ENCODE data around the gene CARD11.
"Not testable (repeated sequence)": the region's sequence is repeated elsewhere in the genome, so short reads cannot be mapped to it uniquely, and the experiment has no call there.

The CARD11 gene

GRCh38 chr7:2964208-2964607, 79.5 kb downstream of the CARD11 start:
- Histone ChIP-seq H3K4me3 (no peak overlapping the region), H4K20me1 (no peaks in the 10 kb centered on the region), H3K27me3 (no peaks in the 10 kb centered on the region), H3K9ac (no peak overlapping the region), H3K4me1 (peaks cover 31% of the 10 kb centered on the region), H3K9me3 (peaks cover 18% of the 10 kb centered on the region), H3K36me3 (peaks cover 12% of the 10 kb centered on the region; the same call in 1 of the 2 replicates), H3K4me2 (no peak overlapping the region), H3K27ac (no peak overlapping the region)
- TF ChIP-seq Cebpa-rat (IDR thresholded peaks at IDR 0.05) = no peak

DNA sequence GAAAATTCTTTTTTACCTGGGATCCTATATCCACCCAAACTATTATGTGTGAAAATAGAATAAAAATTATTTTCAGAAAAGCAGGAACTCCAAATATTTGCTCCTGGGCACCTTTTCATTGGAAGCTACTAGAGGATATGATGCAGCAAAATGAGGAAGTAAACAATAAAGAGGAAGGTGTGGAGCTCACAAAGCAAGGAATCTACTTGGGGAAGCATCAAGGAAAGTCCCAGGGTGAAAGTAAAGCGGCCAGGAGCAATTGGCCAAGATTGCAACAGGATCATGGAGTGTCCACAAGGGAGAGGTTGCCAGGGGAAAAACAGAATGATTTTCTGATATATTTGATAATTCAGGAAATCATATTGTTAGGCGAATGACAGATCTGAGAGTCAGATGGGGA, 80.8 kb downstream of the CARD11 start:
- Histone ChIP-seq H3K9me3 (peaks cover 18% of the 10 kb centered on the region), H3K9ac (no peak overlapping the region), H3K36me3 (peaks cover 20% of the 10 kb centered on the region), H3K4me2 (no peak overlapping the region; the same call in 1 of the 2 replicates), H3K27me3 (no peaks in the 10 kb centered on the region), H3K4me1 (peaks cover 41% of the 10 kb centered on the region), H4K20me1 (no peaks in the 10 kb centered on the region), H3K4me3 (no peak overlapping the region), H3K27ac (no peak overlapping the region)
- no peak for TF ChIP-seq Cebpa-rat (IDR thresholded peaks at IDR 0.05)

- H3K36me3 ChIP-seq = peaks cover 11% of the 10 kb centered on the region
- H3K4me1 ChIP-seq = peaks cover 66% of the 10 kb centered on the region
- no peak overlapping the region for H3K9ac ChIP-seq
- no peaks in the 10 kb centered on the region for H3K27me3 ChIP-seq
- no peaks in the 10 kb centered on the region for H4K20me1 ChIP-seq
- H3K27ac ChIP-seq = peak overlapping the region; percentile 8; the same call in 1 of the 2 replicates
- no peak overlapping the region for H3K4me3 ChIP-seq
- no peak for TF ChIP-seq Cebpa-rat (IDR thresholded peaks at IDR 0.05)
- peak overlapping the region; percentile 79 for H3K4me2 ChIP-seq
- H3K9me3 ChIP-seq = no peaks in the 10 kb centered on the region
Observed at GRCh38 chr7:2959828-2960599, 83.7 kb downstream of the CARD11 start.

DNA sequence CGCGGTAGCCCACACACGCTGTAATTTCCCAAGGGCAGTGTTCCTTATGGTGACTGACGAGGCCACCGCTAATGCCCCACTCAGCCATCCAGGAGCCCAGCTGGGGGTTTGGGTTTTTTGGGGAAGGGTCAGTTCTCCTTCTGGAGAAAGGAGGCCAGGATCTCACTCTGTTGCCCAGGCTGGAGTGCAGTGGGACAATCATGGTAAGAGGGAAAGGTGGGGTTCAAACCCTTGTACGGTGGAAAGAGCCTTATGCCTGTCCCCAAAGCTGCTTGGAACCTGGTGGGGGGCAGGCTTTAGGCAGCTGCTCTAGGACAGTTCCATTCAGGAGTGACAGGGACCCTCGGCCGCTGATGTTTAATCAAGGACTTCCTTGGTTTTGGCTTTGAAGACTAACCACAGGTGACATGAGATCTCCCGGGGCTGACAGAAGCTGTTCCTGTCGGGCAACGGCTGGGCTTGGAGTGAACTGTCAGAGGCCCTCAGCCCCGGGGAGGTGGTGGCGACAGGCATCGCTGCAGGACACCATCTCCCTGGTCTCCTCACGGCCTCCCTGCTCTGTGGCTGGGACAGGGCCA, 84.5 kb downstream of the CARD11 start:
- peak overlapping the region; percentile 4; the same call in 1 of the 2 replicates for H3K9ac ChIP-seq
- H3K4me1 ChIP-seq = peaks cover 74% of the 10 kb centered on the region
- H3K4me2 ChIP-seq = peak overlapping the region; percentile 79
- no peaks in the 10 kb centered on the region for H3K27me3 ChIP-seq
- no peaks in the 10 kb centered on the region for H3K9me3 ChIP-seq
- no peak overlapping the region for H3K4me3 ChIP-seq
- TF ChIP-seq Cebpa-rat (IDR thresholded peaks at IDR 0.05) = no peak
- peaks cover 11% of the 10 kb centered on the region for H3K36me3 ChIP-seq
- no peaks in the 10 kb centered on the region for H4K20me1 ChIP-seq
- H3K27ac ChIP-seq = peak overlapping the region; percentile 54

- Histone ChIP-seq H3K9me3 (no peaks in the 10 kb centered on the region), H3K27me3 (no peaks in the 10 kb centered on the region), H3K4me3 (no peak overlapping the region), H3K4me1 (peaks cover 80% of the 10 kb centered on the region), H4K20me1 (no peaks in the 10 kb centered on the region), H3K4me2 (peak overlapping the region; percentile 79), H3K9ac (no peak overlapping the region; the same call in 1 of the 2 replicates), H3K27ac (peak overlapping the region; percentile 54), H3K36me3 (peaks cover 14% of the 10 kb centered on the region)
- TF ChIP-seq Cebpa-rat (IDR thresholded peaks at IDR 0.05) = no peak
Observed at GRCh38 chr7:2958416-2959102, 85.1 kb downstream of the CARD11 start.

DNA sequence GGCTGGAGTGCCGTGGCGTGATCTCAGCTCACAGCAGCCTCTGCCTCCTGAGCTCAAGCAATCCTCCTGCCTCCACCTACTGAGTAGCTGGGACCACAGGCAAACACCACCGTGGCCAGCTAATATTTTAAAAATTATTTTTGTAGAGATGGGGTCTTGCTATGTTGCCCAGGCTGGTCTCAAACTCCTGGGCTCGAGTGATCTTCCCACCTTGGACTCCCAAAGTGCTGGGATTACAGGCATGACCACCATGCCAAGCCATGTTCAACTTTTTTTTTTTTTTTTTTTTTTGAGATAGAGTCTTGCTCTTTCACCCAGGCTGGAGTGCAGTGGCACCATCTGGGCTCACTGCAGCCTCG, 86.3 kb downstream of the CARD11 start:
- H4K20me1 ChIP-seq, H3K27me3 ChIP-seq, H3K9me3 ChIP-seq, H3K27ac ChIP-seq, H3K4me3 ChIP-seq, H3K9ac ChIP-seq: not testable (repeated sequence)
- peak overlapping the region; percentile 53 for H3K4me2 ChIP-seq
- H3K36me3 ChIP-seq = peaks cover 24% of the 10 kb centered on the region
- peaks cover 73% of the 10 kb centered on the region for H3K4me1 ChIP-seq

- Histone ChIP-seq H3K4me2 (peak overlapping the region; percentile 53), H3K36me3 (peaks cover 30% of the 10 kb centered on the region), H3K4me1 (peaks cover 67% of the 10 kb centered on the region), H3K4me3 (no peak overlapping the region), H3K27ac (no peak overlapping the region; the same call in 1 of the 2 replicates), H3K9me3 (peaks cover 4% of the 10 kb centered on the region; the same call in 1 of the 2 replicates), H3K27me3 (no peaks in the 10 kb centered on the region), H4K20me1 (no peaks in the 10 kb centered on the region), H3K9ac (no peak overlapping the region)
- TF ChIP-seq Cebpa-rat (IDR thresholded peaks at IDR 0.05) = no peak
Observed at GRCh38 chr7:2956526-2957368, 86.9 kb downstream of the CARD11 start.

DNA sequence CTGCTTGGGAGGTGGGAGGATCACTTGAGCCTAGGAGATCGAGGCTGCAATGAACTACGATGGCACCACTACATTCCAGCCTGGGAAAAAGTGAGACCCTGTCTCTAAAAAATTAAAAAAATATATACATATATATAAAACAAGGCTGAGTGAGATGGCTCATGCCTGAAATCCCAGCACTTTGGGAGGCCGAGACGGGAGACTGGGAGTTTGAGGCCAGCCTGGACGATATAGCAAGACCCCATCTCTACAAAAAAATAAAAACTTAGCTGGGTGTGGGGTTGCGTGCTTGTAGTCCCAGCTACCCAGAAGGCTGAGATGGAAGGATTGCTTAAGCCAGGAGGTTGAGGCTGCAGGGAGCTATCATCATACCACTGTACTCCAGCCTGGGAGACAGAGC, 87.6 kb downstream of the CARD11 start:
- H3K4me3 ChIP-seq = no peak overlapping the region
- no peak overlapping the region for H3K27ac ChIP-seq
- H3K4me1 ChIP-seq = peaks cover 63% of the 10 kb centered on the region
- TF ChIP-seq Cebpa-rat (IDR thresholded peaks at IDR 0.05) = no peak
- no peaks in the 10 kb centered on the region for H3K27me3 ChIP-seq
- no peaks in the 10 kb centered on the region for H4K20me1 ChIP-seq
- peaks cover 30% of the 10 kb centered on the region for H3K36me3 ChIP-seq
- H3K9ac ChIP-seq = no peak overlapping the region
- peaks cover 10% of the 10 kb centered on the region; the same call in 1 of the 2 replicates for H3K9me3 ChIP-seq
- H3K4me2 ChIP-seq = peak overlapping the region; percentile 53

DNA sequence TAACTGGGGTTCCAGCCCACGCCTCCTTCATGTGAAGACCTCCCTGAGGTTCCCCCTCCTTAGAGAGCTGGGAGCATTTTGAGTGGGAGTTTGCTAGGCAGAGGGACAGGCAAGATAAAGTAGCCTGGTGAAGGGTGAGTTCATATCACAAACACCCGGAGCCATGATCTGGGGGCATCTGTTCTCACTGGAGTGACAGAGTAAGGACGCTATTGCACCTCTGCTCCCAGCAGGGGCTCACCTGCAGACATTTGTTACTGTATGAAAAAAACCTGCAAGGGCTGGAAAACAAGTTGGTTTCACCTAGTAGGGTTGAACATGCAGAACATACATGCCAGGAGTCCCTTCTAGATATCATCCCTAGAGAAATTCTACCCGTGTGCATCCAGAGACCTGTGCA, 88.4 kb downstream of the CARD11 start:
- H3K36me3 ChIP-seq = peaks cover 30% of the 10 kb centered on the region
- H3K9me3 ChIP-seq = peaks cover 16% of the 10 kb centered on the region; the same call in 1 of the 2 replicates
- H4K20me1 ChIP-seq = no peaks in the 10 kb centered on the region
- no peaks in the 10 kb centered on the region for H3K27me3 ChIP-seq
- no peak overlapping the region for H3K4me3 ChIP-seq
- H3K4me2 ChIP-seq = peak overlapping the region; percentile 60
- H3K27ac ChIP-seq = no peak overlapping the region
- H3K9ac ChIP-seq = no peak overlapping the region
- H3K4me1 ChIP-seq = peaks cover 66% of the 10 kb centered on the region
- TF ChIP-seq Cebpa-rat (IDR thresholded peaks at IDR 0.05) = no peak
